H1 (cell line): Measurements from ENCODE around the gene NCR2.

Experiments used
- BCL11A ChIP-seq, 2 experiments: IDR thresholded peaks; one replicate each; pipeline ENCODE4 v1.6.1; 2011; ENCODE audit warnings: low read depth in 2 of 2, low read length in 2 of 2, mild to moderate bottlenecking in 2 of 2
- CBX5 ChIP-seq: fragments of 300-800, 300-1000 bp; sonication (generic); IDR thresholded peaks from 2 replicates; pipeline ENCODE4 v1.7.1; 2016; ENCODE audit warnings: antibody characterized with exemption, low read length, low read depth
- CTCF ChIP-seq, 3 experiments: IDR thresholded peaks; 1 replicate in 2 of 3; 2 replicates in 1 of 3; pipeline versions ENCODE4 v1.5.1 to v1.6.1; 2011; ENCODE audit warnings: low read length in 3 of 3, mild to moderate bottlenecking in 3 of 3, inconsistent platforms in 2 of 3, low read depth in 1 of 3, moderate library complexity in 1 of 3; ENCODE audit not compliant: insufficient read depth in 1 of 3; ENCODE audit errors: control extremely low read depth in 1 of 3
- EZH2 ChIP-seq: fragments of 200-600 bp; sonication (generic); IDR thresholded peaks from 2 replicates; pipeline ENCODE4 v1.7.1; 2012; ENCODE audit warnings: low read depth, mild to moderate bottlenecking, moderate library complexity, low read length, inconsistent platforms; ENCODE audit not compliant: severe bottlenecking
- JUND ChIP-seq: IDR thresholded peaks from 2 replicates; pipeline ENCODE4 v1.6.1; 2011; ENCODE audit warnings: mild to moderate bottlenecking, improper control_type of control experiment, low read length
- RNF2 ChIP-seq: fragments of 200-900, 300-1000 bp; sonication (generic); IDR thresholded peaks from 2 replicates; pipeline ENCODE4 v1.7.1; 2016; ENCODE audit warnings: borderline replicate concordance, low read depth, mild to moderate bottlenecking, antibody characterized with exemption, low read length; ENCODE audit not compliant: poor library complexity, severe bottlenecking; ENCODE audit errors: missing control alignments
- SIN3A ChIP-seq, 2 experiments: IDR thresholded peaks in 1 of 2; conservative IDR thresholded peaks in 1 of 2; 2 replicates each; pipeline ENCODE4 v1.6.1; 2011 to 2012; ENCODE audit warnings: low read length in 2 of 2, improper control_type of control experiment in 1 of 2, low read depth in 1 of 2, mild to moderate bottlenecking in 1 of 2
- SUZ12 ChIP-seq: fragments of 200-600 bp; sonication (generic); IDR thresholded peaks from 2 replicates; pipeline ENCODE4 v1.6.1; 2012; ENCODE audit warnings: mild to moderate bottlenecking, inconsistent platforms, low read length, moderate library complexity, mixed read lengths

GRCh38 chr6:41344876-41345275, 9.5 kb downstream of the NCR2 start:
- no peak for TF ChIP-seq JUND
- TF ChIP-seq SUZ12 = no peak
- no peak for TF ChIP-seq RNF2
- TF ChIP-seq EZH2 = no peak
- no peak for TF ChIP-seq CTCF (IDR thresholded peaks at IDR 0.05; ENCODE audit: control extremely low read depth in 1 of 3, insufficient read depth in 1 of 3, low read depth in 1 of 3, low read length in 3 of 3)
- no peak for TF ChIP-seq CBX5
- no peak for TF ChIP-seq BCL11A (IDR thresholded peaks at IDR 0.05; ENCODE audit: low read depth in 2 of 2, low read length in 2 of 2)
- TF ChIP-seq SIN3A (conservative IDR thresholded peaks at IDR 0.05 in 1 of 2, IDR thresholded peaks at IDR 0.05 in 1 of 2; ENCODE audit: low read depth in 1 of 2, low read length in 2 of 2) = no peak
